ENCODE results near the gene GZMB. TPM values are rescaled to one million over a fixed set of nuclear protein-coding genes. Genes with fewer than 3 reads are reported as not detected.

GZMB gene
- total and polyA plus RNA-seq, 2 of the 13 experiments (the other 11 are each of a cell fraction or from before 2014, with no cell fraction given), result 0.12 TPM; not detected in 1

GRCh38 chr14:24678801-24679247 lies 44.8 kb upstream of the GZMB start (continued):
- TF ChIP-seq HINFP (CRISPR knock-in tag; IDR thresholded peaks at IDR 0.05; ENCODE audit: low read depth), result peak; percentile 57; the same call in 1 of the 2 replicates
- peak; percentile 60; the same call in 1 of the 2 replicates for TF ChIP-seq ZNF44 (CRISPR knock-in tag; IDR thresholded peaks at IDR 0.05)
- TF ChIP-seq MAZ (IDR thresholded peaks at IDR 0.05; ENCODE audit: borderline replicate concordance, low read depth, low read length), result 0 out of 2 replicates have a peak, but pooled peaks have one; percentile 28
- TF ChIP-seq MAZ (CRISPR knock-in tag; IDR thresholded peaks at IDR 0.05; ENCODE audit: low read depth), result no peak
- TF ChIP-seq POLR2AphosphoS5 (IDR thresholded peaks at IDR 0.05; ENCODE audit: low read depth, low read length), result no peak
- TF ChIP-seq PAX8 (CRISPR knock-in tag; IDR thresholded peaks at IDR 0.05; ENCODE audit: borderline replicate concordance), result no peak
- no peak for TF ChIP-seq ATRX (CRISPR knock-in tag; IDR thresholded peaks at IDR 0.05; ENCODE audit: borderline replicate concordance)
- TF ChIP-seq, protein P1, sequence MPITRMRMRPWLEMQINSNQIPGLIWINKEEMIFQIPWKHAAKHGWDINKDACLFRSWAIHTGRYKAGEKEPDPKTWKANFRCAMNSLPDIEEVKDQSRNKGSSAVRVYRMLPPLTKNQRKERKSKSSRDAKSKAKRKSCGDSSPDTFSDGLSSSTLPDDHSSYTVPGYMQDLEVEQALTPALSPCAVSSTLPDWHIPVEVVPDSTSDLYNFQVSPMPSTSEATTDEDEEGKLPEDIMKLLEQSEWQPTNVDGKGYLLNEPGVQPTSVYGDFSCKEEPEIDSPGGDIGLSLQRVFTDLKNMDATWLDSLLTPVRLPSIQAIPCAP (CRISPR knock-in tag; IDR thresholded peaks at IDR 0.05; ENCODE audit: low read depth), result no peak
- no peak for TF ChIP-seq FOXP1 (IDR thresholded peaks at IDR 0.05)
- TF ChIP-seq FOXP1 (CRISPR knock-in tag; IDR thresholded peaks at IDR 0.05), result peak; percentile 38; the same call in 1 of the 2 replicates
- peak; percentile 54; the same call in 1 of the 2 replicates for TF ChIP-seq ZSCAN30 (CRISPR knock-in tag; IDR thresholded peaks at IDR 0.05)
- TF ChIP-seq, protein P2, sequence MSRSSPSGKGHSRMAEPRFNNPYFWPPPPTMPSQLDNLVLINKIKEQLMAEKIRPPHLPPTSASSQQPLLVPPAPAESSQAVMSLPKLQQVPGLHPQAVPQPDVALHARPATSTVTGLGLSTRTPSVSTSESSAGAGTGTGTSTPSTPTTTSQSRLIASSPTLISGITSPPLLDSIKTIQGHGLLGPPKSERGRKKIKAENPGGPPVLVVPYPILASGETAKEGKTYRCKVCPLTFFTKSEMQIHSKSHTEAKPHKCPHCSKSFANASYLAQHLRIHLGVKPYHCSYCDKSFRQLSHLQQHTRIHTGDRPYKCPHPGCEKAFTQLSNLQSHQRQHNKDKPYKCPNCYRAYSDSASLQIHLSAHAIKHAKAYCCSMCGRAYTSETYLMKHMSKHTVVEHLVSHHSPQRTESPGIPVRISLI (CRISPR knock-in tag; IDR thresholded peaks at IDR 0.05; ENCODE audit: borderline replicate concordance), result no peak
- TF ChIP-seq ZBTB3 (CRISPR knock-in tag; IDR thresholded peaks at IDR 0.05; ENCODE audit: borderline replicate concordance, low read depth), result no peak
- TF ChIP-seq ZNF275 (CRISPR knock-in tag; IDR thresholded peaks at IDR 0.05; ENCODE audit: borderline replicate concordance), result peak; percentile 23; the same call in 1 of the 2 replicates
- 0 out of 2 replicates have a peak, but pooled peaks have one; percentile 35 for TF ChIP-seq ZNF552 (CRISPR knock-in tag; IDR thresholded peaks at IDR 0.05; ENCODE audit: borderline replicate concordance)
- no peak for TF ChIP-seq FOXM1 (CRISPR knock-in tag; IDR thresholded peaks at IDR 0.05)
- no peak for TF ChIP-seq GTF2F1 (IDR thresholded peaks at IDR 0.05; ENCODE audit: low read length)
- no peak for TF ChIP-seq ZNF234 (CRISPR knock-in tag; conservative IDR thresholded peaks at IDR 0.05)
- no peak for TF ChIP-seq E2F2 (CRISPR knock-in tag; IDR thresholded peaks at IDR 0.05; ENCODE audit: borderline replicate concordance)
- TF ChIP-seq ZNF746 (CRISPR knock-in tag; IDR thresholded peaks at IDR 0.05), result no peak
- TF ChIP-seq, protein P3, sequence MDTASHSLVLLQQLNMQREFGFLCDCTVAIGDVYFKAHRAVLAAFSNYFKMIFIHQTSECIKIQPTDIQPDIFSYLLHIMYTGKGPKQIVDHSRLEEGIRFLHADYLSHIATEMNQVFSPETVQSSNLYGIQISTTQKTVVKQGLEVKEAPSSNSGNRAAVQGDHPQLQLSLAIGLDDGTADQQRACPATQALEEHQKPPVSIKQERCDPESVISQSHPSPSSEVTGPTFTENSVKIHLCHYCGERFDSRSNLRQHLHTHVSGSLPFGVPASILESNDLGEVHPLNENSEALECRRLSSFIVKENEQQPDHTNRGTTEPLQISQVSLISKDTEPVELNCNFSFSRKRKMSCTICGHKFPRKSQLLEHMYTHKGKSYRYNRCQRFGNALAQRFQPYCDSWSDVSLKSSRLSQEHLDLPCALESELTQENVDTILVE (CRISPR knock-in tag; IDR thresholded peaks at IDR 0.05), result peak; percentile 88
- no peak for TF ChIP-seq ZNF891 (CRISPR knock-in tag; IDR thresholded peaks at IDR 0.05)
- TF ChIP-seq NBN (conservative IDR thresholded peaks at IDR 0.05), result no peak
- TF ChIP-seq MXI1 (IDR thresholded peaks at IDR 0.05; ENCODE audit: borderline replicate concordance, low read depth, low read length), result no peak
- 0 out of 2 replicates have a peak, but pooled peaks have one; percentile 11 for TF ChIP-seq ONECUT2 (CRISPR knock-in tag; IDR thresholded peaks at IDR 0.05)
